Gastrocnemius medialis (tissue), 4 donors: Measurements from ENCODE around the gene STIM1. TPM values are rescaled to one million over a fixed set of nuclear protein-coding genes. Genes with fewer than 3 reads are reported as not detected.

Experiments used
- ATAC-seq, 2 donors: fragments of 150-250 bp; one replicate each; pipeline ENCODE4 v1.9.1; 2016
- DNase-seq, 2 donors: peaks; one replicate each; pipeline ENCODE4 v3.0.0-alpha.2; 2019
- H3K27ac ChIP-seq, 4 donors: fragments of 200-600 bp; sonication (generic); 1 replicate in 1 of 4; 2 replicates in 3 of 4; pipeline ENCODE4 v1.5.1; 2016 to 2018; ENCODE audit warnings: mild to moderate bottlenecking in 2 of 4, moderate library complexity in 1 of 4
- H3K27me3 ChIP-seq, 3 donors: fragments of 200-600 bp; sonication (generic) in 2 of 3; 1 replicate in 1 of 3; 2 replicates in 2 of 3; pipeline versions ENCODE4 v1.5.1 to v1.6.0; 2016 to 2019; ENCODE audit warnings: mild to moderate bottlenecking in 1 of 3, moderate library complexity in 1 of 3
- H3K36me3 ChIP-seq, 2 donors: fragments of 200-600 bp; sonication (generic) in 1 of 2; one replicate each; pipeline ENCODE4 v1.5.1; 2017 to 2018
- H3K4me1 ChIP-seq, 2 donors: fragments of 200-600 bp; sonication (generic) in 1 of 2; one replicate each; pipeline ENCODE4 v1.5.1; 2016 to 2017; ENCODE audit warnings: mild to moderate bottlenecking in 2 of 2
- H3K4me3 ChIP-seq, 4 donors: fragments of 200-600 bp; sonication (generic) in 3 of 4; 1 replicate in 1 of 4; 2 replicates in 3 of 4; pipeline ENCODE4 v1.5.1; 2016 to 2019; ENCODE audit warnings: mild to moderate bottlenecking in 2 of 4
- H3K9me3 ChIP-seq, 3 donors: fragments of 200-600 bp; sonication (generic) in 2 of 3; 1 replicate in 1 of 3; 2 replicates in 2 of 3; pipeline ENCODE4 v1.5.1; 2016 to 2019
- CTCF ChIP-seq, 5 experiments: fragments of 450-650 bp in 3 of 5; fragments of 200-600 bp in 2 of 5; sonication (generic) in 2 of 5; IDR thresholded peaks in 4 of 5; conservative IDR thresholded peaks in 1 of 5; 1 replicate in 4 of 5; 2 replicates in 1 of 5; pipeline ENCODE4 v1.5.1; 2016 to 2019; ENCODE audit warnings: antibody characterized with exemption in 5 of 5, mild to moderate bottlenecking in 3 of 5, moderate library complexity in 3 of 5
- POLR2A ChIP-seq, 2 donors: fragments of 450-650 bp; IDR thresholded peaks; one replicate each; pipeline ENCODE4 v1.6.1; 2017; ENCODE audit warnings: antibody characterized with exemption in 2 of 2, mild to moderate bottlenecking in 2 of 2, moderate library complexity in 2 of 2
- in situ Hi-C, 4 donors: fragments of 200-750 bp; cut with MboI; loops; one replicate each; pipeline versions ENCODE4 v1.15.0 to v1.8.0; 2017; ENCODE audit warnings: low sequenced_read_pairs in 4 of 4
- intact Hi-C: fragments of 100-400 bp; cut with DNase I; formaldehyde crosslinking; loops from one replicate; pipeline ENCODE4 v1.15.1; 2023; ENCODE audit warnings: low total_unique reads
- total RNA-seq, 4 donors: library from RNA; depleted of rRNA; stranded (reverse); fragments of >200 nt; gene quantifications; one replicate each; pipeline versions ENCODE4 v1.1.0 to v1.2.3, GENCODE V29; 2016

STIM1 gene
- total RNA-seq, 4 donors from 2014 or later = 45.9 to 132 (median 87.3) TPM

GRCh38 chr11:3970108-3970507, 114.6 kb downstream of the STIM1 start:
- in situ Hi-C loops = loop anchor here in 1 of 4 donors (25.0 kb wide), 1 partner anchor 108 kb away; the partner anchor contains the start of gene STIM1
- H3K4me3 ChIP-seq = no peak overlapping the region
- intact Hi-C loops = no loop called here
- H3K36me3 ChIP-seq = peaks cover 0 to 4% of the 10 kb centered on the region in 2 donors
- H3K27me3 ChIP-seq = no peaks in the 10 kb centered on the region
- DNase-seq (no peak), ATAC-seq (peak in 1 of 2 donors; percentile 24)
- no peaks in the 10 kb centered on the region for H3K9me3 ChIP-seq
- TF ChIP-seq CTCF (IDR thresholded peaks at IDR 0.05 in 4 of 5, conservative IDR thresholded peaks at IDR 0.05 in 1 of 5) = no peak
- peak overlapping the region in 1 of 4 donors; percentile 47 for H3K27ac ChIP-seq
- peaks cover 8 to 44% of the 10 kb centered on the region in 2 donors for H3K4me1 ChIP-seq

- Histone ChIP-seq H3K27me3 (no peaks in the 10 kb centered on the region), H3K36me3 (peaks cover 0 to 4% of the 10 kb centered on the region in 2 donors), H3K4me3 (no peak overlapping the region), H3K4me1 (peaks cover 8 to 36% of the 10 kb centered on the region in 2 donors), H3K9me3 (no peaks in the 10 kb centered on the region), H3K27ac (peak overlapping the region in 3 of 4 donors; percentile 21 to 40 (median 34))
- DNase-seq (no peak), ATAC-seq (no peak)
- intact Hi-C loops = no loop called here
- in situ Hi-C loops = loop anchor here in 1 of 4 donors (25.0 kb wide), 1 partner anchor 110 kb away; the partner anchor contains the start of gene STIM1
- TF ChIP-seq POLR2A (IDR thresholded peaks at IDR 0.05) (no peak), CTCF (IDR thresholded peaks at IDR 0.05 in 4 of 5, conservative IDR thresholded peaks at IDR 0.05 in 1 of 5) (no peak)
These were observed 116.4 kb downstream of the STIM1 start for GRCh38 chr11:3971756-3972404.

GRCh38 chr11:3972431-3972830, 117.0 kb downstream of the STIM1 start:
- Histone ChIP-seq H3K36me3 (peaks cover 0 to 4% of the 10 kb centered on the region in 2 donors), H3K4me3 (no peak overlapping the region), H3K27ac (peak overlapping the region in 1 of 4 donors; percentile 40), H3K4me1 (peaks cover 8 to 31% of the 10 kb centered on the region in 2 donors), H3K9me3 (no peaks in the 10 kb centered on the region), H3K27me3 (no peaks in the 10 kb centered on the region)
- ATAC-seq = no peak
- intact Hi-C loops = no loop called here
- in situ Hi-C loops = loop anchor here in 1 of 4 donors (25.0 kb wide), 1 partner anchor 110 kb away; the partner anchor contains the start of gene STIM1
- TF ChIP-seq POLR2A (IDR thresholded peaks at IDR 0.05) = no peak
- TF ChIP-seq CTCF (IDR thresholded peaks at IDR 0.05 in 4 of 5, conservative IDR thresholded peaks at IDR 0.05 in 1 of 5) = no peak
- no peak for DNase-seq

GRCh38 chr11:3977078-3977477, 121.6 kb downstream of the STIM1 start:
- H3K4me3 ChIP-seq = no peak overlapping the region
- no peaks in the 10 kb centered on the region for H3K9me3 ChIP-seq
- intact Hi-C loops = no loop called here
- peaks cover 12 to 35% of the 10 kb centered on the region in 2 donors for H3K4me1 ChIP-seq
- in situ Hi-C loops = no loop called here
- DNase-seq (no peak), ATAC-seq (no peak)
- H3K36me3 ChIP-seq = no peaks in the 10 kb centered on the region
- H3K27ac ChIP-seq = no peak overlapping the region
- TF ChIP-seq CTCF (IDR thresholded peaks at IDR 0.05 in 4 of 5, conservative IDR thresholded peaks at IDR 0.05 in 1 of 5) (no peak), POLR2A (IDR thresholded peaks at IDR 0.05) (no peak)
- H3K27me3 ChIP-seq = no peaks in the 10 kb centered on the region
